GM12872 (cell line): Measurements from ENCODE around the gene PLEKHB1.

Experiments used
- CTCF ChIP-seq: IDR thresholded peaks from 3 replicates; pipeline ENCODE4 v1.5.1; 2011; ENCODE audit warnings: low read depth, mild to moderate bottlenecking, low read length, moderate library complexity; ENCODE audit not compliant: insufficient read depth

Gene PLEKHB1

GRCh38 chr11:73622926-73623593 is 23.3 kb upstream of the PLEKHB1 start:
- TF ChIP-seq CTCF, result no peak

- TF ChIP-seq CTCF, result no peak
These were observed 22.7 kb upstream of the PLEKHB1 start for GRCh38 chr11:73623686-73624085.

GRCh38 chr11:73625696-73626318 is 20.6 kb upstream of the PLEKHB1 start:
- peak; percentile 85 for TF ChIP-seq CTCF

- no peak for TF ChIP-seq CTCF
These were observed 16.5 kb upstream of the PLEKHB1 start for GRCh38 chr11:73629907-73630306.

- no peak for TF ChIP-seq CTCF
These were observed 13.4 kb upstream of the PLEKHB1 start for GRCh38 chr11:73632996-73633395.

- TF ChIP-seq CTCF, result no peak
These were observed 12.4 kb upstream of the PLEKHB1 start for GRCh38 chr11:73633999-73634398.

GRCh38 chr11:73635721-73636120 is 10.7 kb upstream of the PLEKHB1 start:
- TF ChIP-seq CTCF, result no peak

- TF ChIP-seq CTCF, result no peak
These were observed 10.1 kb upstream of the PLEKHB1 start for GRCh38 chr11:73636249-73636648.
